Astrocyte of the hippocampus (primary cell): ENCODE data around the gene SMG6.
"Not testable (repeated sequence)": the region's sequence is repeated elsewhere in the genome, so short reads cannot be mapped to it uniquely, and the experiment has no call there.

Source experiments
- DNase-seq: peaks from one replicate; pipeline ENCODE4 v3.0.0; 2011; ENCODE audit warnings: low read depth, low spot score

Gene SMG6

DNA sequence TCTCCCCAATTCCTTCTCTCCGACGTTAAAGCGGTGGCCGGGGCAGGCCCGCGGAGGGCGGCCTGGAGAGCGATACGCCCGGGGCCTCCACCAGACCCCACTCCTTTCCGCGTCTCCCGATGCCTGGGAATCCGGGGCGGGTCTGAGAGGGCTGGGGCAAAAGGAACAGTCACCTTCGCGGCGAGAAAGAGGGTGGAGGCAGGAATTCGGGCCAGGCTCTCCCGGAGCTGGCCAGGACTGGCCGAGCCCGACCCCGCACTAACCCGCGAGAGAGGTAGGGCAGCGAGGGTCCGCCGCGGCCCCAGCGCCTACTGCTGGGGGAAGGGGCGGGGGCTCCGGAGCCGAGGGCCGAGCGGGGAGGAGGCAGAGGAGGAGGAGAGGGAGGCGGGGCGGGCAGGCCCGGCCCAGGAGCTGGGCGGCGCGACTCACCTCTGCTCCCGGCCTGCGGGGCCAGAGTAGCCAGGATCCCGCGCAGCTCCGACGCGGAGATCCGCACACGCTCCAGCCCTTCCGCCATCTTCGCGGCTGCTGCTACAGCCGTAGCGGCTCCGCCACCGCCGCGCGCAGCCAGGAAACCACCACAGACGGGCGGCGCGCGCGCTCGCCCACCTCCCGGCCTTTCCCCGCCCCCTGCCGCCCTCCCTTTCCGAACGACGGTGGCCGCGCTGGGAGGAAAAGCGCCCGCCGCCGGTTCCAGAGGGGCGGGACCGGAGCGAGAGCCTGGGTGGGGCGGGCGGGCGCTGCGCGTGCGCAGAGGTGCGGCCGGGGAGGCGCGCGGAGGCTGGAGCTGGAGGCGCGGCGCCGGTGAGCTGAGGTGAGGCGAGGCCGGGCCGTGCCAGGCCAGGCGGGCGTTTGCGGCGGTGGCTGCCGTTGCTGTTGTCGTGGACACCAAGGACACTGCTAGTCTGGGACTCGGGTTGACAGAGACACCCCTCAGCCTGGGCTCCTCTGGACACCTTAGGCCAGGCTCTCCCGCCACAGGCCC, at the start of gene SMG6, which contains the start of gene SRR:
TSS of gene SMG6 (minus strand) at position 582 of the 985 bp plus-strand sequence. CDS start at position 517, 65 bp downstream.
TSS of gene SRR (plus strand) at position 747 of the 985 bp plus-strand sequence. CDS start 11,611 bp downstream, outside the sequence.
- peak; percentile 98 for DNase-seq

DNA sequence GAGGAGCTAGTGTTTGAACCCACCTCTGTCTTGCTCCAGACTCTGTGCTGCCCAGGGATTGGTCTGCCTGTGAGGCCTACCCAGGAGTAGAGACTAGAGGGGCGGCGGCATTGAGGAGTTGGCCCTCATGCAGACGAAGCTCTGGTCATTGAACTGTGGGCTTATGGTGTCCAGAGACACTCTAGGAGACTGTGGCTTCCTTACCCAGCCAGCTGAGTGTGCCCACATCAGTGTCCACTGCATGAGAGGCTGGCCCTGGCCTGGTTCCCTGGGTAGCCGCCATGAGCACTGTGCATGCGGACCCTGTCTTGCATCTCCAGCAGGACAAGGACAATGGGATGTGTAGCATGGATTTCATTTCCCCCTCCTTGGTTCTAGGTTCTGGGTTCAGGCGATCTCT, 47.7 kb upstream of the SMG6 start:
- DNase-seq = no peak

DNA sequence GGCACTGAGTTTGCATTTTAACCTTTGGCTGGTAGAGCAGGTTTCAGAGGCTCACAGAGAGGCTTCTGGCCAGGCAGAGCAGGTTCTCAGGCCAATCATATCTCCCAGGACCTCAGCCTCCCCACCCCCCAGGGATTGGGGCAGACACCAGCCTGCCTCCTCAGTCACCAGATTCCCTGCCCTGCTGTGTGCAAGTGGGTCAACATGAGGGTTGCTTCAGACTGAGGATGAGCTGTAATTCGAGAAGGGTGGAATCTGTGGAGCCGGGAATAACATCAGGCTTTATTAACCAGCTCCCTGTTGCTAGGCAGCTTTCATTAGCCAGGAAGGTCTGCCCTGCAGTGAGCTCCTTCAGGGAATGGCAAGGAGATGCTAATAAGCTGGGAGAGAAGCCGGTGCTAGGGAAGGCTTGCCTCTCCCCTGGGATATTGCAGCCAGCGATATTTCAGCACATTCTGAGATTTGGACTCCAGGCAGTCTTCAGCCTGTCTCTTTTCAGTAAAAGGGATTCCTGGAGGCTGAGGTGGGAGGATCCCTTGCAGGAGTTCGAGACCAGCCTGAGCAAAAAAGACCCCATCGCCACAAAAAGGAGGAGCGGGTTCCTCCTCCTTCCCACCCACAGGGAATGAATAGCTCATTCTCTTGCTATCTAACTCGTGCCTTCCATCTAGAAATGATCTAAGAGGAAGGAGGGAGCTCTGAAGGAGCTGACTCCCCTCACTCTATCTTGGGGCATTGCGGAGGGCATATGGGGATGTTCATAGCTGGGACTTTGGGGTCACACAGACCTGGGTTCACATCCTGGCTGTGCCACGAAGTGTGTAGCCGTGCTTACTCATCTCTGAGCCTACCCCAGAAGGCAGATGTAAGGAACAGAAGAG, 44.5 kb upstream of the SMG6 start:
- peak; percentile 76 for DNase-seq

DNA sequence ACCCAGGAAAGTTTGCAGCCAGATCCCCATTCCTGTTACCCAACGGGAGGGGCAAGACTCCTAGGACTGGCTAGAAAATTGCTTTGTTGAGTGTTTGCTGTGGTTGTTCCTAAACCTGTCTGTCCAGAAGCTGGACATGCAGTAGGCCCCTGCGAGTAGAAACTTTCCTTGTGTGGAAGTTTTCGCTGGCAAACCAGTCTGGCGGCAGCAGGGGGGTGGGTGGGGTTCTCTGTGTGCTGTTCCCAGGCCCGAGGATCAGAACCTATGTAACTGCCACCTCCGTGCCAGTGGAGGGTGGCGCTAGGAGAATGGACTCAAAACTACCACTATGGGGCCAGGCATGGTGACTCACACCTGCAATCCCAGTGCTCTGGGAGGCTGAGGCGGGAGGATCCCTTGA, 42.9 kb upstream of the SMG6 start:
- no peak for DNase-seq

DNA sequence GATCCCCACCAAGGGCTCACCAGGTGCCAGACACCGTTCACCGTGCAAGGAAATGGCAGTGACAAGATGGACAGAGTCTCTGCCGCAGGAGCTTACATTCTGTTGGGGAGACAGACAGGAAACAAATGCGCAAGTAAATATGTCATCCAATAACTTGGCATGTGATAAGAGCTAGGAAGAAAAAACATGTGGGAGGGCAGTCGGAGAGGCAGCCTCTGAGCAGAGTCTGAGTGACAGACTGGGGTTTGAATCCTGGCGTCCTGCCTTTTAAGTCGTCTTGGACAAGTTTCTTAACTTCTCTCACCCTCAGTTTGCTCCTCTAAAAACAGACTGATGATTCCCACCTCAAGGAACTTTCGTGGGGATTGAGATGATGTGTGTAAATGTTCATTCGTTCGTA, 40.9 kb upstream of the SMG6 start:
- no peak for DNase-seq

DNA sequence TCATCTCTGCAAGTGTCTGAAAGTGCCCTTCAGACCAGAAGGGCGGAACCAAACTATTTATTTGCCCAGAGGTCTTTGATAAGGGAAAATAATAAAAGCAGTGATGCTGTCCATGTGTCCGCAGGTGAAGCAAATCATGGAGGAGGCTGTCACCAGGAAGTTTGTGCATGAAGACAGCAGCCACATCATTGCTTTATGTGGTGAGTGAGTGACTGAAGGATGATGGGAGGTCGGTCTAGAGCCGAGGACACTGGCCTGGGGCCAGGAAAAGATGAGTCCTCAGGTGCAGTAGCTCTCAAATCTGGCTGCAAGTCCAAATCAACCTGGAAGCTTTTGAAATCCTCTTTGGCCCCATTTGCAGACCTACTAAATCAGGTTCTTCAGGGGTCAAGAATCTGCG, 39.8 kb upstream of the SMG6 start:
- no peak for DNase-seq

DNA sequence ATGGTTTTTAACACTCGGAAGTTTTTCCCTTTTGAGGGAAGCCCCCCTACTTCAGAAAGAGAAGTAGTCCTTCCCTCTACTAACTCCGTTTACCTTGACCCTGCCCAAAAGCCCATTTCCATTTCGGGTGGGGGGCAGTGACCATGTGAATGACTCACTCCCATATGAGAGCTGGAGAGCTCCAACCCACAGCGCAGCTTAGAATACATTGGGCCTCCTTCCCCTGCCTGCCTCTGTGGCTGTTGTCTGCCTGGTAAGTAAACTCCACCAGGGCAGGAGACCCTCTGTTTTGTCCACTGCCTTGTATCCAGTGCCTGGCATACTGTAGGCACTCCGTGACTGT, 34.7 kb upstream of the SMG6 start:
- DNase-seq = peak; percentile 68

DNA sequence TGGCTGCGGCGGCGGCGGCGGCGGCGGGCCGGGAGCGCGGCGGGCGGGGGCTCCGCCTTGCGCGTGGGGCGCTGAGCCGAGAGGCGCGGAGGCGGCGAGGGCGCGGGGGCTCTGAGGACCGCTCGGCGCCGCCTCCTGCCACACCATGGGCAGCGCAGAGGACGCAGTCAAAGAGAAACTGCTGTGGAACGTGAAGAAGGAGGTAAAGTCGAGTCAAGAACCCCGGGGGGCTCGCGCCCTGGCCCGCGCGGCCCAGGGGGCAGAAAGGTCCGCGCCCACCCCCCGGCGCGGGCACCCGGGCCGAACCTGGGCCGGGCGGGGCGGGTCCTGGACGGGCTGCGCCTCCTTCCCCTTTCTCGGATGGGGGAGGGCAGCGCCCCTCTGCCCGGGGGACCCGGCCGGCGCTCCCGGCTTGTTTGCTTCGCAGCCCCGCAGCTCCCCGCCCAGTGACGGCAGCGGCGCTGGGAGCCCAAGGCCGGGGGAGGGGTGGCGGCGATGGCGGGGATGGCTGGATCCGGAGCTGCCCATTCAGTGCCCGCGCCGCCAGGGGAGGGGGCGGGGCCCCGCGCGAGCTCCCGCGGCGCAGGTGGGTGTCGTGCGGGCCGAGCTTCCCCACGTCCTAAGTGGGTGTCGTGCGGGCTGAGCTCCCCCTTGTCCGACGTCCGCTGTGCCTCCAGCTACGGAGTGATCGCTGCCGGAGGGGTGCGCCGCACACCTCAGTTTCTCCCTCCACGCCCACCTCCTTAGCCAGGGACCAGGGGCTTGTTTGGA, 34.1 kb upstream of the SMG6 start:
- peak; percentile 86 for DNase-seq

DNA sequence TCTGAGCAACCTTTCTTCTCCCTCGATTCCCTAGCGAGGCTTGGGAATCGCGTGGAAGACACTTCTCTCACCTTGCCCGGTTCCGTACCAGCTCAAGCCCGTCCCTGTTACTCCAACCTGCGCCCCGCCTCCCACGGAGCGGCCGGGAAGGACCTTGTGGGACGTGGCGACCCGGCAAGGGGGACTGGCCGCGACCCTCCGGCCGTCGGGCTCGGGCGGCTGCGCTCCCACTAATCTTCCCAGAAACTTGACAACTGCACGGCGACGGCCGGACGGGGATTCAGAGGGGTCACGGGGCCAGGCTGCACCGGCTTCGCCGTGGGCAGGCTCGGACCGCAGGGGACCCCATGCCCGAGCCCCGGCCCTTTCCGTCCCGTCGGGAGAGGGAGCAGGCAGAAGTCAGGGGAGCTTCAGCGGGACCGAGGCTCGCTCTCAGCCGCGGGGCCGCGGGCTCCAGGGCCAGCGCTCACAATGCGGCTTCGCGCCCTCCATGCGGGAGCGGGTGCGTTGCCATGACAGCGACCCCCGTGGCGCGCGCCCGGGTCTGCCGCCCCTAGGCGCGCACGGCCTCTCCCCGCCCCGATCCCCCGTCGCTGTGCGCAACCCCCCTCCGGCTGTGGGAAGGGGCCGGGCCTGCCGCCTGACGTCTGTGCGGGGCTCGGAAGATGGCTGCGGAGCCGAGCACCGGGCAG, 33.4 kb upstream of the SMG6 start, which contains the start of gene SGSM2:
TSS of gene SGSM2 (plus strand) at position 650 of the 692 bp plus-strand sequence. CDS start 188 bp downstream, outside the sequence.
- DNase-seq = peak; percentile 82

DNA sequence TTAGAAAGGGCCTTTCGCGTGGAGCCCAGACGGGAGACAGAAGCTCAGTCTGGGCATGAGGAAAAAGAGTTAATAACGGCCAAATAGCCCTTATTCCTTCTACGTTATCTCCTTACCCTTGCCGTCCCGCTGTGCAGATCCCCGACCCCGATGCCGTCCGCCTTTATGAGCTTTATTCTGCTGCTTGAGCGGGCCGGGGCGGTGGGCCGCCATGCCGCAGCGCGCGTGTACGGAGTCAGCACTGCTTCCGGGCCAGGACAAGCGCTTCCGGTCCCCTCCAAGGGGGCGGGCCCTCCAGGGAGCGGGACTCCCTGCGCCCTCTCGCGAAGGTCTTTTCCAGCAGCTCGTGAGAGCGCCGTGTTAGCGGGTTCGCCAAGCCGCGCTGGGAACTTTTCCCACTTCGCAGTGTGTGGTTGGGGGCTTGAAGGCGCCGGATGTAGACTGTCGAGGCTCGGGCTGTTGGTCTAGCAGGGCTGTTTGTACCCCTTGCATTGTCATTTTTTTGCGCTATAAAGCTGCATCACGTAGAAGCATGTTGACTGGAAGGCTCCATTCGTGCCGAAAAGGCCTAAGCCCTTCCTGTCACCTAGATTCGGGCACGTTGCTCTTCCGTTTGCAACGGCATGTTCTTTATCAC, 32.7 kb upstream of the SMG6 start, which contains the start of gene TSR1:
TSS of gene TSR1 (minus strand) at position 243 of the 637 bp plus-strand sequence. CDS start at position 213, 30 bp downstream.
- peak; percentile 97 for DNase-seq

DNA sequence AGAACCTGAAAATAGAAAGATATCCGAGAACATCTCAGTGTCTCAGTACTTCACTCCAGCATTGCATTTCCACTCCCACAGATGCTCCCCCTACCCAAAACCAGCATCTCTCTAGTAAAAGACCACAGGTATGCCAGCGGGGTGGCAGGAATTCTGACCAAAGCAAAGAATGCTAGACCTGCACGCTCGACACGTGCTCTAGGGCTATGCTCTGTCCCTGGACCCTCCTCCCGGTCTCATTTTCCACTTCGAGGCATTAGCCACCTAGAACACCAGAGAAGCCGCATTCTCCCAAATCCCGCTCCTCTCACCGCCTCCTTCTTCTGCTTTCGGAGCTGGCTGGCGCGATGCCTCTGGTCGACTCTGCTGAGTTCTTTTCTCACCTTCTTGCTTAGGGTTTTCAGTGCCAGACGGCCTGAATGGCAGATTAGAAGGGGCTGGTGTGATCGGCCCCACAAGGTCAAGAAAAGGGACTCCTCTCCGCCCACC, 32.2 kb upstream of the SMG6 start:
- DNase-seq = peak; percentile 71

DNA sequence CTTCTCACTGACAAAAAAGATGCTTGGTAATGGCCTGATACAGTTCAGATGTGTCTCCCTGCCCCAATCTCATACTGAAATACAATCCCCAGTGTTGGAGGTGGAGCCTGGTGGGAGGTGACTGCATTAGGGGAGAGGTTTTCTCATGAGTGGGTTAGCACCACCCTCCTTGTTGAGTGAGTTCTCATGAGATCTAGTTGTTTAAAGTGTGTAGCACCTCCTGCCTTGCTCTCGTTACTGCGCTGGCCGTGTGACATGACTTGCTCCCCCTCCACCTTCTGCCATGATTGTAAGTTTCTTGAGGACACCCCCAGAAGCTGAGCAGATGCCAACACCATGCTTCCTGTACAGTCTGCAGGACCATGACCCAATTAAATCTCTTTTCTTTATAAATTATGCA, 27.7 kb upstream of the SMG6 start:
- DNase-seq = no peak

DNA sequence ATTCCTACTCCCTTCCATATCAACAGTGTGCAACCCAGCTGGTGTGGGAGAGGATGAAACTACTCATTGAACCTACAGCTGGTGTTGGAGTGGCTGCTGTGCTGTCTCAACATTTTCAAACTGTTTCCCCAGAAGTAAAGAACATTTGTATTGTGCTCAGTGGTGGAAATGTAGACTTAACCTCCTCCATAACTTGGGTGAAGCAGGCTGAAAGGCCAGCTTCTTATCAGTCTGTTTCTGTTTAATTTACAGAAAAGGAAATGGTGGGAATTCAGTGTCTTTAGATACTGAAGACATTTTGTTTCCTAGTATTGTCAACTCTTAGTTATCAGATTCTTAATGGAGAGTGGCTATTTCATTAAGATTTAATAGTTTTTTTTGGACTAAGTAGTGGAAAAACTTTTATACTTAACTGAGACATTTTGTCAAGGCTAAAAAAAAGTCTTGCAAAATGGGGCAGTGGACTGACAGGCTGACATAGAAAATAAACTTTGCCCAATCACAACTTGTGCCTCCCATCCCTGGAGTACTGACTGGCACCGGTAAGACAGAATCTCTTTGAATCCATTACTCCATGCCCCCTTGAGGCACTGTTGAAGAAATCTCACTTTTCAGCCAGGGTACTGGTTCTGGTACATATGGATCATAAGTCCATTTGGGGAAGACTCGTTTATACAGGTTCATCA, 20.2 kb upstream of the SMG6 start:
- no peak for DNase-seq

DNA sequence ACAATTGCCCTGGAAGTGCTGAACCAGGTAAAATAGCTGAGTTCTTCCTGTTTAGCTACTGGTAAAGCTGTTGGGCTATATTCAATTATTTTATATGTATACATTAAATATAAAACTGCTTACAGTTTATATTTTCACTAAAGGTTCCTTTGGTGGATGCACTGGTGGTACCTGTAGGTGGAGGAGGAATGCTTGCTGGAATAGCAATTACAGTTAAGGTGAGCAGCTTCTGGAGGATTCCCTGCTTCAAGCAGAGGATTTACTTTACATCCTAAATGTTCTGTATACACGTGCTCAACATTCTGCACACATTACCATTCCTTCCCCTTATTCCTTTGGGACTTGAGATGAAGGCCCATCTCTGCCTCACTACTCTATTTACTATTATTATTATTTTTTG, 17.8 kb upstream of the SMG6 start:
- no peak for DNase-seq

DNA sequence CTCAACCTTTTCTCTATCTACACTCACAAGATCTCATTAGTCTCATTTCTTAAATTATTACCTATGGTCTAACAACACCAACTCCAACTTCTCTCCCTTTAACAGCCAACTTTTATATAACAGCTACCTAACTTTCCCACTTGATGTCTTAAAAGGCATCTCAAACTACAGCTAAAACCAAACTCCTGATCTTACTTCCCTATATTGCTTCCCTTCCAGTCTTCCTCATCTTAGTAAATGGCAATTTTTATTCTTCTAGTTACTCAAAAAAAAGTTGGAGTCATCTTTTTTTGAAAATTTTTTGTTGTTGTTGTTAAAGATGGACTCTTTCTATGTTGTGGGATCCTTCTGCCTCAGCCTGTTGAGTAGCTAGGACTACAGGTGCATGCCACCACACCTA, 15.5 kb upstream of the SMG6 start:
- DNase-seq = no peak

DNA sequence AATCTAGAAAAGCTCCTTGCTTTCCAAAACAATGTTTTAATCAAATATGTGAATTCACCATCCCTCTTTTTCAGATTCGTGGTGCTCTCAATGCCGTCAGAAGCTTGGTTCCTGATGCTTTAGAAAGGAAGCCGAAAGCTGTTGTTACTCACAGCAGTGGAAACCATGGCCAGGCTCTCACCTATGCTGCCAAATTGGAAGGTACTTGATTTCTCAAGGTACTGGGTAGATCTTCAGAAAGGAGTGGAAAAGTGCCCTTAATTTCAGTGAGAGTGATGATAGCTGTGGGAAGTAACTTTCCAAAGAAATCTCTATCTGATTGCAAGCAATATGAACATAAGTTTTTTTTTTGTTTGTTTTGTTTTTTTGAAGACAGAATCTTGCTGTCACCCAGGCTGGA, 14.2 kb upstream of the SMG6 start:
- DNase-seq = no peak

DNA sequence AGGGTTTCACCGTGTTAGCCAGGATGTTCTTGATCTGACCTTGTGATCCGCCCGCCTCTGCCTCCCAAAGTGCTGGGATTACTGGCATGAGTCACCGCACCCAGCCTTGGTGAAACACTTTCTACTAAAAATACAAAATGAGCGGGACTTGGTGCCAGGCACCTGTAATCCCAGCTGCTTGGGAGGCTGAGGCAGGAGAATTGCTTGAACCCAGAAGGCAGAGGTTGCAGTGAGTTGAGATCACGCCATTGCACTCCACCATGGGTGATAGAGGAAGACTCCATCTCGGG, 13.3 kb upstream of the SMG6 start:
- DNase-seq = not testable (repeated sequence)

DNA sequence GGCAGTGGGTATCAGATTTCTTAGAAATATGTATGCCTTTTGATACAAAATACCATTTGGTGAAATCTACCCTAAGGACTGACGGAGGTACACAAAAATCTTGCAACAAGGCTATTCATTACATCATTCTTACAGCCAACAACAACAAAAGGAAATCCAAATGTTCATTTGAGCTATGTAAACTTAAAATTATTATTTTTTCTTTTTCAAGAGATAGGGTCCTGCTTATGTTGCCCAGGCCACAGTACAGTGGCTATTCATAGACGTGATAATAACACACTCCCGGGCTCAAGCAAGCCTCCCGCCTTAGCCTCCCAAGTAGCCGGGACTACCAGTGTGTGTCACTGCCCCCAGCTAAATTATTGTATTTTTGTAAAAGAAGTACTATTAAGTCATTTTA, 9.2 kb upstream of the SMG6 start:
- DNase-seq = no peak

DNA sequence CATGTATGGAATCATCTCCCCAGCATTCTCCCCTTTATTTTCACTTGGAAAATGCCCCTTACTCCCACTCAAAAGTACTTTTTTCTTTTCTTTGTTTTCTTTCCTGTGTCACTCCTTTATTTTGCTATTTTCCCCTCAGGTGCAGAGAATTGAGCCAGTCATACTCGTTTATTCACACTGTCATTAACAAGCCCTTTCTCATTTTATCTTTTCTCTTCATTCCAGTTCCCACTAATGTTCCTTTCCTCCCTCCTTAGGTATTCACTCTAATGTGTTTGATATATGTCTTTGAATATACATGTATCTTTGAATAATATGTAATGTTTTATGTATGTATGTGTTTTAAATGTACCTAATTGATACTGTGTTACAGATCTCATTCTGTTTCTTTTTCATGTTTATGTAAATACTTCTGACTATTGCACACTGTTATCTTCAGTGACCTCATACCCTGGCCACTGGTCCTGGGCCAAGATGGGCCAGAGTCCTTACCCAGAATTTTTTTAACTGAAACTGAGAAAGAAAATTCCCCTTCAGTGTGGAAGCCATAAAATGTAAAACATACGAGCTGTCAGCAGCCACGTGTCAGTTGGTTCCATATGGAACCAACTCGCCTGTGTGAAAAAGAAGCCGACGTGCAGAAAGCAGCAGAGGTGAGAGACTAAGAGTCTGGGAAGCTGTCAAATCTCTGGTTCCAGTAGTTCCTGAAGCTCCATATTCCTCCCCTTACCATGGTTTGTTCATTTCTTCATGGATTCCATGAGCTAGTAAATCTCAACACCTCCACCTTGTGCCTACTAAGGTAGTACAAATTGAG, 6.0 kb upstream of the SMG6 start:
- peak; percentile 44 for DNase-seq
